ENCODE measurements around the gene VPS37C.

GRCh38 chr11:61174273-61174672 is 13.0 kb upstream of the VPS37C start:
- TF ChIP-seq, protein P1, sequence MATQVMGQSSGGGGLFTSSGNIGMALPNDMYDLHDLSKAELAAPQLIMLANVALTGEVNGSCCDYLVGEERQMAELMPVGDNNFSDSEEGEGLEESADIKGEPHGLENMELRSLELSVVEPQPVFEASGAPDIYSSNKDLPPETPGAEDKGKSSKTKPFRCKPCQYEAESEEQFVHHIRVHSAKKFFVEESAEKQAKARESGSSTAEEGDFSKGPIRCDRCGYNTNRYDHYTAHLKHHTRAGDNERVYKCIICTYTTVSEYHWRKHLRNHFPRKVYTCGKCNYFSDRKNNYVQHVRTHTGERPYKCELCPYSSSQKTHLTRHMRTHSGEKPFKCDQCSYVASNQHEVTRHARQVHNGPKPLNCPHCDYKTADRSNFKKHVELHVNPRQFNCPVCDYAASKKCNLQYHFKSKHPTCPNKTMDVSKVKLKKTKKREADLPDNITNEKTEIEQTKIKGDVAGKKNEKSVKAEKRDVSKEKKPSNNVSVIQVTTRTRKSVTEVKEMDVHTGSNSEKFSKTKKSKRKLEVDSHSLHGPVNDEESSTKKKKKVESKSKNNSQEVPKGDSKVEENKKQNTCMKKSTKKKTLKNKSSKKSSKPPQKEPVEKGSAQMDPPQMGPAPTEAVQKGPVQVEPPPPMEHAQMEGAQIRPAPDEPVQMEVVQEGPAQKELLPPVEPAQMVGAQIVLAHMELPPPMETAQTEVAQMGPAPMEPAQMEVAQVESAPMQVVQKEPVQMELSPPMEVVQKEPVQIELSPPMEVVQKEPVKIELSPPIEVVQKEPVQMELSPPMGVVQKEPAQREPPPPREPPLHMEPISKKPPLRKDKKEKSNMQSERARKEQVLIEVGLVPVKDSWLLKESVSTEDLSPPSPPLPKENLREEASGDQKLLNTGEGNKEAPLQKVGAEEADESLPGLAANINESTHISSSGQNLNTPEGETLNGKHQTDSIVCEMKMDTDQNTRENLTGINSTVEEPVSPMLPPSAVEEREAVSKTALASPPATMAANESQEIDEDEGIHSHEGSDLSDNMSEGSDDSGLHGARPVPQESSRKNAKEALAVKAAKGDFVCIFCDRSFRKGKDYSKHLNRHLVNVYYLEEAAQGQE (IDR thresholded peaks at IDR 0.05; ENCODE audit: insufficient read depth in 1 of 2, low read depth in 2 of 2, low read length in 1 of 2): no peak
- no peak for TF ChIP-seq CTCF (IDR thresholded peaks at IDR 0.05)
